RWPE2 (cell line): Measurements from ENCODE around the gene ARHGEF9.

ENCODE experiments used
- ATAC-seq: fragments of 200-7000 bp; cut with Tn5 transposase; 3 replicates; pipeline ENCODE4 v1.9.1; 2021; ENCODE audit warnings: low read depth
- DNase-seq: peaks from one replicate; pipeline ENCODE4 v3.0.0-alpha.2; 2020; ENCODE audit warnings: low spot score
- H3K27ac ChIP-seq: fragments of 450-650 bp; 2 replicates; pipeline ENCODE4 v1.5.1; 2017; ENCODE audit warnings: mild to moderate bottlenecking; ENCODE audit not compliant: poor library complexity, severe bottlenecking
- H3K27me3 ChIP-seq: fragments of 250-450 bp; sonication (Bioruptor Pico); 2 replicates; pipeline ENCODE4 v1.5.1; 2021; ENCODE audit warnings: mild to moderate bottlenecking, moderate library complexity; ENCODE audit not compliant: insufficient read depth, poor library complexity, severe bottlenecking
- H3K36me3 ChIP-seq: fragments of 250-450 bp; sonication (Bioruptor Pico); 2 replicates; pipeline ENCODE4 v1.5.1; 2020; ENCODE audit warnings: low read depth, mild to moderate bottlenecking, moderate library complexity
- H3K4me1 ChIP-seq: fragments of 250-450 bp; sonication (Bioruptor Pico); 2 replicates; pipeline ENCODE4 v1.5.1; 2021; ENCODE audit warnings: mild to moderate bottlenecking, moderate library complexity; ENCODE audit not compliant: insufficient read depth, poor library complexity, severe bottlenecking
- H3K4me3 ChIP-seq: fragments of 250-450 bp; sonication (Bioruptor Pico); 2 replicates; pipeline ENCODE4 v1.5.1; 2021; ENCODE audit warnings: mild to moderate bottlenecking, moderate library complexity; ENCODE audit not compliant: severe bottlenecking
- H3K9me3 ChIP-seq: fragments of 250-450 bp; sonication (Bioruptor Pico); 2 replicates; pipeline ENCODE4 v1.5.1; 2021; ENCODE audit warnings: mild to moderate bottlenecking, moderate library complexity; ENCODE audit not compliant: severe bottlenecking
- CTCF ChIP-seq: fragments of 450-650 bp; IDR thresholded peaks from one replicate; pipeline ENCODE4 v1.5.1; 2017; ENCODE audit warnings: mild to moderate bottlenecking, moderate library complexity; ENCODE audit not compliant: poor library complexity, severe bottlenecking

Gene ARHGEF9

GRCh38 chrX:63708801-63709200 is 76.2 kb downstream of the ARHGEF9 start:
- Histone ChIP-seq H3K9me3 (no peaks in the 10 kb centered on the region), H3K27ac (no peak overlapping the region), H3K4me3 (no peak overlapping the region), H3K4me1 (no peaks in the 10 kb centered on the region), H3K36me3 (peaks cover 4% of the 10 kb centered on the region; the same call in 1 of the 2 replicates), H3K27me3 (no peaks in the 10 kb centered on the region)
- TF ChIP-seq CTCF = no peak
- ATAC-seq (no peak), DNase-seq (no peak)

- TF ChIP-seq CTCF = no peak
- Histone ChIP-seq H3K4me1 (no peaks in the 10 kb centered on the region), H3K27me3 (no peaks in the 10 kb centered on the region), H3K27ac (no peak overlapping the region), H3K36me3 (peaks cover 4% of the 10 kb centered on the region), H3K4me3 (no peak overlapping the region), H3K9me3 (no peaks in the 10 kb centered on the region)
- ATAC-seq (no peak), DNase-seq (no peak)
Measured at GRCh38 chrX:63702556-63702955, 82.5 kb downstream of the ARHGEF9 start.

- DNase-seq = no peak
- Histone ChIP-seq H3K36me3 (no peaks in the 10 kb centered on the region), H3K9me3 (no peaks in the 10 kb centered on the region), H3K4me1 (no peaks in the 10 kb centered on the region), H3K27me3 (no peaks in the 10 kb centered on the region), H3K4me3 (no peak overlapping the region), H3K27ac (no peak overlapping the region)
- ATAC-seq = peak; percentile 54; the same call in 1 of the 3 replicates
- peak; percentile 59 for TF ChIP-seq CTCF
Measured at GRCh38 chrX:63686878-63687714, 97.9 kb downstream of the ARHGEF9 start.

GRCh38 chrX:63680423-63680822 is 104.6 kb downstream of the ARHGEF9 start:
- Histone ChIP-seq H3K27ac (no peak overlapping the region), H3K36me3 (no peaks in the 10 kb centered on the region), H3K4me3 (no peak overlapping the region), H3K27me3 (no peaks in the 10 kb centered on the region), H3K4me1 (no peaks in the 10 kb centered on the region), H3K9me3 (no peaks in the 10 kb centered on the region)
- no peak for ATAC-seq
- no peak for TF ChIP-seq CTCF
- DNase-seq = no peak

GRCh38 chrX:63679432-63679831 is 105.6 kb downstream of the ARHGEF9 start:
- no peak overlapping the region for H3K4me3 ChIP-seq
- no peaks in the 10 kb centered on the region for H3K27me3 ChIP-seq
- H3K27ac ChIP-seq = no peak overlapping the region
- H3K9me3 ChIP-seq = no peaks in the 10 kb centered on the region
- DNase-seq = no peak
- no peaks in the 10 kb centered on the region for H3K4me1 ChIP-seq
- TF ChIP-seq CTCF = no peak
- no peak for ATAC-seq
- H3K36me3 ChIP-seq = no peaks in the 10 kb centered on the region
